Suprapubic skin (tissue), 4 donors: ENCODE data around the gene MOCS1. TPM values are rescaled to one million over a fixed set of nuclear protein-coding genes. Genes with fewer than 3 reads are reported as not detected.

Experiments
- DNase-seq, 2 donors: peaks; one replicate each; pipeline ENCODE4 v3.0.0-alpha.2; 2019; ENCODE audit warnings: low spot score in 2 of 2
- H3K27ac ChIP-seq: fragments of 200-600 bp; sonication (generic); one replicate; pipeline ENCODE4 v1.5.1; 2019
- H3K27me3 ChIP-seq: fragments of 200-600 bp; sonication (generic); one replicate; pipeline ENCODE4 v1.5.1; 2019
- H3K36me3 ChIP-seq: fragments of 200-600 bp; sonication (generic); one replicate; pipeline ENCODE4 v1.5.1; 2019
- H3K4me1 ChIP-seq: fragments of 200-600 bp; sonication (generic); one replicate; pipeline ENCODE4 v1.5.1; 2019
- H3K4me3 ChIP-seq: fragments of 200-600 bp; sonication (generic); one replicate; pipeline ENCODE4 v1.5.1; 2019; ENCODE audit warnings: mild to moderate bottlenecking
- H3K9me3 ChIP-seq: fragments of 200-600 bp; sonication (generic); one replicate; pipeline ENCODE4 v1.5.1; 2019
- CTCF ChIP-seq, 2 donors: fragments of 200-600 bp in 1 of 2; fragments of 450-650 bp in 1 of 2; sonication (generic) in 1 of 2; IDR thresholded peaks; one replicate each; pipeline ENCODE4 v1.5.1; 2016 to 2019; ENCODE audit warnings: antibody characterized with exemption in 2 of 2, mild to moderate bottlenecking in 1 of 2, moderate library complexity in 1 of 2
- EP300 ChIP-seq: sonication (generic); formaldehyde crosslinking; IDR thresholded peaks from one replicate; pipeline ENCODE4 v1.6.1; 2017; ENCODE audit warnings: antibody characterized with exemption
- POLR2A ChIP-seq, 2 donors: fragments of 450-650 bp; IDR thresholded peaks; one replicate each; pipeline ENCODE4 v1.6.1; 2017; ENCODE audit warnings: antibody characterized with exemption in 2 of 2, mild to moderate bottlenecking in 2 of 2, moderate library complexity in 2 of 2
- POLR2AphosphoS5 ChIP-seq, 3 donors: sonication (generic); formaldehyde crosslinking; IDR thresholded peaks; one replicate each; pipeline ENCODE4 v1.6.1; 2017; ENCODE audit warnings: antibody characterized with exemption in 3 of 3
- WGBS: methylation state at CpG from one replicate; pipeline ENCODE4 v1.1.5; 2018; 5-methylcytosine and 5-hydroxymethylcytosine counted together
- total RNA-seq, 4 donors: library from RNA; depleted of rRNA; stranded (reverse); fragments of >200 nt; gene quantifications; one replicate each; pipeline ENCODE4 v1.1.0, GENCODE V29; 2016

Gene MOCS1
- total RNA-seq, 4 donors from 2014 or later = 4.2 to 13.8 (median 10.2) TPM

- H3K27me3 ChIP-seq = no peaks in the 10 kb centered on the region
- H3K4me3 ChIP-seq = no peak overlapping the region
- peak in 1 of 2 donors; percentile 61 for DNase-seq
- H3K9me3 ChIP-seq = no peaks in the 10 kb centered on the region
- WGBS = 82% methylated on average over 10 of the region's 10 CpGs
- H3K36me3 ChIP-seq = peaks cover 40% of the 10 kb centered on the region
- H3K4me1 ChIP-seq = no peaks in the 10 kb centered on the region
- no peak overlapping the region for H3K27ac ChIP-seq
- TF ChIP-seq CTCF (IDR thresholded peaks at IDR 0.05) = no peak
- no peak for TF ChIP-seq POLR2A (IDR thresholded peaks at IDR 0.05)
- no peak for TF ChIP-seq POLR2AphosphoS5 (IDR thresholded peaks at IDR 0.05)
- no peak for TF ChIP-seq EP300
Measured at GRCh38 chr6:39899554-39900295, 34.5 kb downstream of the MOCS1 start.

- H3K4me3 ChIP-seq = no peak overlapping the region
- 88% methylated on average over 4 of the region's 4 CpGs for WGBS
- peaks cover 40% of the 10 kb centered on the region for H3K36me3 ChIP-seq
- H3K27ac ChIP-seq = no peak overlapping the region
- DNase-seq = peak in 1 of 2 donors; percentile 50
- no peaks in the 10 kb centered on the region for H3K4me1 ChIP-seq
- TF ChIP-seq EP300 (no peak), CTCF (IDR thresholded peaks at IDR 0.05) (no peak), POLR2AphosphoS5 (IDR thresholded peaks at IDR 0.05) (no peak), POLR2A (IDR thresholded peaks at IDR 0.05) (no peak)
- no peaks in the 10 kb centered on the region for H3K9me3 ChIP-seq
- H3K27me3 ChIP-seq = no peaks in the 10 kb centered on the region
Measured at GRCh38 chr6:39898625-39899024, 35.6 kb downstream of the MOCS1 start.

GRCh38 chr6:39897698-39898097, 36.6 kb downstream of the MOCS1 start:
- peak in 1 of 2 donors; percentile 29 for DNase-seq
- peaks cover 36% of the 10 kb centered on the region for H3K36me3 ChIP-seq
- H3K27me3 ChIP-seq = no peaks in the 10 kb centered on the region
- H3K9me3 ChIP-seq = no peaks in the 10 kb centered on the region
- H3K27ac ChIP-seq = no peak overlapping the region
- H3K4me1 ChIP-seq = no peaks in the 10 kb centered on the region
- TF ChIP-seq POLR2AphosphoS5 (IDR thresholded peaks at IDR 0.05) (no peak), CTCF (IDR thresholded peaks at IDR 0.05) (no peak), EP300 (no peak), POLR2A (IDR thresholded peaks at IDR 0.05) (no peak)
- no peak overlapping the region for H3K4me3 ChIP-seq
- WGBS = 87% methylated on average over 3 of the region's 3 CpGs

DNA sequence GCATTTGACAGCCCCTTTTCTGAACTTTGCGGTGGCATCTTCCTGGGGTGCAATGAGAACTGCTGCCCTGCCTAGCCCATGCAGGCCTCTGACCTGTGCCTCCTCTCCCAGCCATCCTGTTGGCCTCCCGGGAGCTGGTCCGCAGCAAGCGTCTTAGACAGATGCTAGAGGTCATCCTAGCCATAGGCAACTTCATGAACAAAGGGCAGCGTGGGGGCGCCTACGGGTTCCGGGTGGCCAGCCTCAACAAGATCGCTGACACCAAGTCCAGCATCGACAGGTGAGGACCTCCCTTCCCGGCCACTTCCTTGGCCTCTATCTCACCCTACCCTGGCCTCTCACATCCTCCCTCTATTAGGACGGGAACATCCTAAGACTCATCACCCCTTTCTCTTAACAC, 37.6 kb downstream of the MOCS1 start:
- Histone ChIP-seq H3K27ac (no peak overlapping the region), H3K9me3 (no peaks in the 10 kb centered on the region), H3K4me3 (no peak overlapping the region), H3K27me3 (no peaks in the 10 kb centered on the region), H3K4me1 (no peaks in the 10 kb centered on the region), H3K36me3 (peaks cover 35% of the 10 kb centered on the region)
- TF ChIP-seq CTCF (IDR thresholded peaks at IDR 0.05) (no peak), POLR2AphosphoS5 (IDR thresholded peaks at IDR 0.05) (no peak), POLR2A (IDR thresholded peaks at IDR 0.05) (no peak), EP300 (no peak)
- WGBS = 85% methylated on average over 12 of the region's 12 CpGs
- peak in 1 of 2 donors; percentile 61 for DNase-seq

GRCh38 chr6:39893286-39893685, 41.0 kb downstream of the MOCS1 start:
- WGBS = 85% methylated on average over 8 of the region's 8 CpGs

More at GRCh38 chr6:39893286-39893685, 41.0 kb downstream of the MOCS1 start:
- TF ChIP-seq EP300 (no peak), POLR2AphosphoS5 (IDR thresholded peaks at IDR 0.05) (no peak), CTCF (IDR thresholded peaks at IDR 0.05) (no peak), POLR2A (IDR thresholded peaks at IDR 0.05) (no peak)
- Histone ChIP-seq H3K4me3 (no peak overlapping the region), H3K36me3 (peaks cover 17% of the 10 kb centered on the region), H3K9me3 (no peaks in the 10 kb centered on the region), H3K4me1 (no peaks in the 10 kb centered on the region), H3K27ac (no peak overlapping the region), H3K27me3 (no peaks in the 10 kb centered on the region)
- DNase-seq = no peak
